Adrenal gland (tissue), 12 donors: ENCODE results near the gene KIAA1328. TPM values are rescaled to one million over a fixed set of nuclear protein-coding genes. Genes with fewer than 3 reads are reported as not detected.

Experiments used
- DNase-seq, 7 donors: peaks; one replicate each; pipeline ENCODE4 v3.0.0-alpha.2; 2019 to 2020
- H3K27ac ChIP-seq, 5 donors: fragments of 200-600 bp; sonication (generic) in 4 of 5; 1 replicate in 3 of 5; 2 replicates in 2 of 5; pipeline versions ENCODE4 v1.5.1 to v1.8.0; 2016 to 2020; ENCODE audit warnings: mild to moderate bottlenecking in 1 of 5
- H3K27me3 ChIP-seq: fragments of 200-600 bp; 2 replicates; pipeline ENCODE4 v1.8.0; 2021
- H3K36me3 ChIP-seq, 2 donors: fragments of 200-600 bp; replicated peaks in 1 of 2; 1 replicate in 1 of 2; 2 replicates in 1 of 2; pipeline versions ENCODE4 v1.5.1 to v1.8.0; 2018 to 2022
- H3K4me1 ChIP-seq, 2 donors: fragments of 200-600 bp; replicated peaks in 1 of 2; 1 replicate in 1 of 2; 2 replicates in 1 of 2; pipeline versions ENCODE4 v1.5.1 to v1.8.0; 2018 to 2021
- H3K4me3 ChIP-seq, 4 donors: fragments of 200-600 bp; sonication (generic) in 3 of 4; one replicate each; pipeline ENCODE4 v1.5.1; 2016 to 2018
- H3K9me3 ChIP-seq, 3 donors: fragments of 200-600 bp; sonication (generic) in 1 of 3; replicated peaks in 1 of 3; 1 replicate in 2 of 3; 2 replicates in 1 of 3; pipeline versions ENCODE4 v1.5.1 to v1.8.0; 2016 to 2021
- POLR2A ChIP-seq, 2 donors: fragments of 450-650 bp; IDR thresholded peaks; one replicate each; pipeline ENCODE4 v1.6.1; 2017; ENCODE audit warnings: antibody characterized with exemption in 2 of 2, mild to moderate bottlenecking in 2 of 2, moderate library complexity in 1 of 2
- WGBS, 4 donors: extraction: QIAGEN DNeasy Blood & Tissue Kit in 2 of 4; methylation state at CpG; one replicate each; pipeline versions ENCODE4 v1.1.5 to v1.1.7; 2013 to 2017; 5-methylcytosine and 5-hydroxymethylcytosine counted together
- intact Hi-C, 2 donors: fragments of 100-400 bp; cut with DNase I; formaldehyde crosslinking; loops; one replicate each; pipeline versions ENCODE4 v1.14.1 to v1.15.0; 2022 to 2023
- polyA plus RNA-seq, 3 donors: library from polyadenylated mRNA; stranded (reverse); fragments of 200-250 nt in 2 of 3; fragments of 350-450 nt in 1 of 3; fragmentation: Illumina TruSeq in 1 of 3; extraction: RNeasy Lipid Tissue Mini Kit (QIAGEN cat#74804) in 1 of 3; gene quantifications; one replicate each; pipeline ENCODE4 v1.2.3, GENCODE V29; 2013 to 2014
- total RNA-seq, 9 donors: library from RNA; depleted of rRNA in 4 of 9; stranded (reverse); fragments of >200 nt in 4 of 9; fragments of 120-200 nt in 1 of 9; fragmentation: NEBNext Ultra II Directional in 1 of 9; extraction: Animal tissue kit (Norgen Biotek cat#: 25700) in 1 of 9; gene quantifications; one replicate each; pipeline versions ENCODE4 v1.1.0 to v1.2.4, GENCODE V29; 2013 to 2023
- TF ChIP-seq, protein P1 (sequence below), 6 experiments: fragments of 450-650 bp in 4 of 6; fragments of 200-600 bp in 2 of 6; sonication (generic) in 1 of 6; IDR thresholded peaks; 1 replicate in 5 of 6; 2 replicates in 1 of 6; pipeline versions ENCODE4 v1.5.1 to v1.8.0; 2016 to 2021; ENCODE audit warnings: antibody characterized with exemption in 6 of 6, mild to moderate bottlenecking in 2 of 6, moderate library complexity in 1 of 6
- donor health status: healthy with polysubstance abuse.
- donor health status: Bipolar disorder and iron deficiency.
- donor health status: DM: yes; HTN: yes; CAD: no.
- donor health status: DM: no; HTN: no; CAD: no.
- donor health status: DM: no; HTN: no; CAD: no.
- donor health status: DM: yes; HTN: yes; CAD: no.

Gene KIAA1328
- total and polyA plus RNA-seq, 12 donors, result 2.5 to 20.5 (median 7.2) TPM

GRCh38 chr18:37242826-37243560, 414.1 kb downstream of the KIAA1328 start:
- no peak overlapping the region for H3K4me3 ChIP-seq
- no peaks in the 10 kb centered on the region for H3K4me1 ChIP-seq
- intact Hi-C loops, result loop anchor here in 1 of 2 donors (10.0 kb wide), 1 partner anchor 62 kb away; no protein-coding TSS in a partner anchor
- peak in 1 of 7 donors; percentile 25 for DNase-seq
- no peaks in the 10 kb centered on the region for H3K36me3 ChIP-seq
- no peak overlapping the region for H3K27ac ChIP-seq
- 80 to 86% (median 81%) methylated on average over 4 of the region's 4 CpGs for WGBS, 4 donors
- H3K27me3 ChIP-seq, result peaks cover 12% of the 10 kb centered on the region
- no peak for TF ChIP-seq POLR2A (IDR thresholded peaks at IDR 0.05)
- TF ChIP-seq, protein P1, sequence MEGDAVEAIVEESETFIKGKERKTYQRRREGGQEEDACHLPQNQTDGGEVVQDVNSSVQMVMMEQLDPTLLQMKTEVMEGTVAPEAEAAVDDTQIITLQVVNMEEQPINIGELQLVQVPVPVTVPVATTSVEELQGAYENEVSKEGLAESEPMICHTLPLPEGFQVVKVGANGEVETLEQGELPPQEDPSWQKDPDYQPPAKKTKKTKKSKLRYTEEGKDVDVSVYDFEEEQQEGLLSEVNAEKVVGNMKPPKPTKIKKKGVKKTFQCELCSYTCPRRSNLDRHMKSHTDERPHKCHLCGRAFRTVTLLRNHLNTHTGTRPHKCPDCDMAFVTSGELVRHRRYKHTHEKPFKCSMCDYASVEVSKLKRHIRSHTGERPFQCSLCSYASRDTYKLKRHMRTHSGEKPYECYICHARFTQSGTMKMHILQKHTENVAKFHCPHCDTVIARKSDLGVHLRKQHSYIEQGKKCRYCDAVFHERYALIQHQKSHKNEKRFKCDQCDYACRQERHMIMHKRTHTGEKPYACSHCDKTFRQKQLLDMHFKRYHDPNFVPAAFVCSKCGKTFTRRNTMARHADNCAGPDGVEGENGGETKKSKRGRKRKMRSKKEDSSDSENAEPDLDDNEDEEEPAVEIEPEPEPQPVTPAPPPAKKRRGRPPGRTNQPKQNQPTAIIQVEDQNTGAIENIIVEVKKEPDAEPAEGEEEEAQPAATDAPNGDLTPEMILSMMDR (IDR thresholded peaks at IDR 0.05), result no peak
- H3K9me3 ChIP-seq, result no peaks in the 10 kb centered on the region

GRCh38 chr18:37243741-37244140, 414.8 kb downstream of the KIAA1328 start:
- DNase-seq, result no peak

GRCh38 chr18:37244618-37245017, 415.7 kb downstream of the KIAA1328 start:
- Histone ChIP-seq H3K4me3 (no peak overlapping the region), H3K4me1 (no peaks in the 10 kb centered on the region), H3K9me3 (no peaks in the 10 kb centered on the region), H3K36me3 (no peaks in the 10 kb centered on the region), H3K27ac (no peak overlapping the region), H3K27me3 (peaks cover 12% of the 10 kb centered on the region)
- 88 to 94% (median 92%) methylated on average over 13 of the region's 13 CpGs for WGBS, 4 donors
- DNase-seq, result no peak
- intact Hi-C loops, result loop anchor here in 1 of 2 donors (10.0 kb wide), 1 partner anchor 60 kb away; no protein-coding TSS in a partner anchor
- TF ChIP-seq, protein P1 (IDR thresholded peaks at IDR 0.05), result no peak
- no peak for TF ChIP-seq POLR2A (IDR thresholded peaks at IDR 0.05)

More at GRCh38 chr18:37243741-37244140, 414.8 kb downstream of the KIAA1328 start:
- H3K4me1 ChIP-seq, result no peaks in the 10 kb centered on the region
- intact Hi-C loops, result loop anchor here in 1 of 2 donors (10.0 kb wide), 1 partner anchor 61 kb away; no protein-coding TSS in a partner anchor
- TF ChIP-seq, protein P1 (IDR thresholded peaks at IDR 0.05), result no peak
- no peak for TF ChIP-seq POLR2A (IDR thresholded peaks at IDR 0.05)
- H3K9me3 ChIP-seq, result no peaks in the 10 kb centered on the region
- no peaks in the 10 kb centered on the region for H3K36me3 ChIP-seq
- WGBS, 4 donors, result 30 to 36% (median 31%) methylated on average over 22 to 36 of the region's 36 CpGs
- no peak overlapping the region for H3K27ac ChIP-seq
- no peak overlapping the region for H3K4me3 ChIP-seq
- peaks cover 12% of the 10 kb centered on the region for H3K27me3 ChIP-seq

DNA sequence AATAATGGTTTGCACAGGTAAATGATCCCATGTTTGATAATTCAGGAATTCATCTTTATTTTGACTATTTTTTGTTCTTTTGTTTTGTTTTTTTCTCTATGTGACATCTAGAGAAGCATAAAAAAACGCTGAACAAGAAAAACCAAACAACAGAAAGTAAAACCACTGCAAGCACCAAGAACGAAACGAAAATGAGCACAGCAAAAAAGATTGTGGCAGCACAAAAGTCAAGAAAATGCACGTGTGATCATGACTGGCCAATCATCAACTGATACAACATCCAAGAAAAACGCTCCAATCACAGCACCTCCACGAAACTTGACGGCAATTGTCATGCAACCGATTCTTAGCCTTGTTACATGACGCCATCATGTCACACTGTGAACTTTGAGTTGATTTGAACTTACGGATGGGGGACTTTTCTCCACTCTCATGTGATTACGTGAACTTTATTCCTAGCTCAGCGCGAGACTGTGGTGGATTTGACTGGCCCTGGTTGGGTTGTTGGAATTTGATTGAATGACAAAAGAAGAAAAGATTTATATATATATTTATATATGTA, 417.9 kb downstream of the KIAA1328 start:
- TF ChIP-seq, protein P1 (IDR thresholded peaks at IDR 0.05), result no peak
- no peak for TF ChIP-seq POLR2A (IDR thresholded peaks at IDR 0.05)
- Histone ChIP-seq H3K9me3 (no peaks in the 10 kb centered on the region), H3K4me1 (no peaks in the 10 kb centered on the region), H3K27ac (no peak overlapping the region), H3K4me3 (no peak overlapping the region), H3K27me3 (peaks cover 13% of the 10 kb centered on the region), H3K36me3 (no peaks in the 10 kb centered on the region)
- intact Hi-C loops, result loop anchor here in 1 of 2 donors (10.0 kb wide), 1 partner anchor 58 kb away; no protein-coding TSS in a partner anchor
- WGBS, 4 donors, result 86 to 90% (median 89%) methylated on average over 13 of the region's 13 CpGs
- DNase-seq, result no peak
